ENCODE results near the gene CDH19. TPM values are rescaled to one million over a fixed set of nuclear protein-coding genes. Genes with fewer than 3 reads are reported as not detected.
"Not testable (repeated sequence)": the region's sequence is repeated elsewhere in the genome, so short reads cannot be mapped to it uniquely, and the experiment has no call there.

CDH19 gene
- total RNA-seq, 4 donors from 2014 or later, result 24.9 to 51.1 (median 38.8) TPM

DNA sequence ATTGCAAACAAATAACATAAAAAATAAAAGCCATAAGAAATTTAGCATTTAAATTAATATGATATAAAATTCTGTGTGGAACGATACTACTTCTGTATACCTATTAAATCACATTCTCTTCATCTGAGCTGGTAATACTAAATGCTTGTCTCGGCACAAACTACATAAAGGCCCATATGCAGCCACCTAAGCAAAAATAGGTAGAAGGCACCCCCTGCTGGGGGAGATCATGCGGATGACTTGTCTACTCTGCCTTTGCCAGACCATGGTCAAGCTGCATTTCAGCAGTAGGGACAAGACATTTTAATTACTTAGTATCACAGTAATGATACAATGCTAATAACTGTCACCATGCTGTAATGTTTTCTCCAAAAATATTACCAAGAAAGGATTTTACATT lies 108.0 kb downstream of the CDH19 start:
- Histone ChIP-seq H3K4me1 (no peaks in the 10 kb centered on the region), H3K27ac (no peak overlapping the region), H3K27me3 (no peaks in the 10 kb centered on the region), H3K36me3 (no peaks in the 10 kb centered on the region), H3K4me3 (no peak overlapping the region), H3K9me3 (no peaks in the 10 kb centered on the region)
- ATAC-seq, result no peak
- TF ChIP-seq, protein P1, sequence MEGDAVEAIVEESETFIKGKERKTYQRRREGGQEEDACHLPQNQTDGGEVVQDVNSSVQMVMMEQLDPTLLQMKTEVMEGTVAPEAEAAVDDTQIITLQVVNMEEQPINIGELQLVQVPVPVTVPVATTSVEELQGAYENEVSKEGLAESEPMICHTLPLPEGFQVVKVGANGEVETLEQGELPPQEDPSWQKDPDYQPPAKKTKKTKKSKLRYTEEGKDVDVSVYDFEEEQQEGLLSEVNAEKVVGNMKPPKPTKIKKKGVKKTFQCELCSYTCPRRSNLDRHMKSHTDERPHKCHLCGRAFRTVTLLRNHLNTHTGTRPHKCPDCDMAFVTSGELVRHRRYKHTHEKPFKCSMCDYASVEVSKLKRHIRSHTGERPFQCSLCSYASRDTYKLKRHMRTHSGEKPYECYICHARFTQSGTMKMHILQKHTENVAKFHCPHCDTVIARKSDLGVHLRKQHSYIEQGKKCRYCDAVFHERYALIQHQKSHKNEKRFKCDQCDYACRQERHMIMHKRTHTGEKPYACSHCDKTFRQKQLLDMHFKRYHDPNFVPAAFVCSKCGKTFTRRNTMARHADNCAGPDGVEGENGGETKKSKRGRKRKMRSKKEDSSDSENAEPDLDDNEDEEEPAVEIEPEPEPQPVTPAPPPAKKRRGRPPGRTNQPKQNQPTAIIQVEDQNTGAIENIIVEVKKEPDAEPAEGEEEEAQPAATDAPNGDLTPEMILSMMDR (IDR thresholded peaks at IDR 0.05), result no peak
- TF ChIP-seq POLR2AphosphoS5 (IDR thresholded peaks at IDR 0.05) (no peak), POLR2A (IDR thresholded peaks at IDR 0.05) (no peak), EP300 (IDR thresholded peaks at IDR 0.05) (no peak)
- 24 to 34% methylated on average over 3 of the region's 3 CpGs for WGBS, 2 donors (ENCODE audit: low coverage in 1 of 2)

GRCh38 chr18:66473882-66474281 lies 130.0 kb downstream of the CDH19 start:
- H3K4me3 ChIP-seq, result no peak overlapping the region
- H3K36me3 ChIP-seq, result no peaks in the 10 kb centered on the region
- H3K27me3 ChIP-seq, result no peaks in the 10 kb centered on the region
- WGBS, 2 donors (ENCODE audit: low coverage in 1 of 2), result 79 to 88% methylated on average over 3 of the region's 3 CpGs
- TF ChIP-seq POLR2AphosphoS5 (IDR thresholded peaks at IDR 0.05) (no peak), EP300 (IDR thresholded peaks at IDR 0.05) (no peak), POLR2A (IDR thresholded peaks at IDR 0.05) (no peak)
- TF ChIP-seq, protein P1 (IDR thresholded peaks at IDR 0.05), result no peak
- H3K9me3 ChIP-seq, result no peaks in the 10 kb centered on the region
- ATAC-seq, result no peak
- no peaks in the 10 kb centered on the region for H3K4me1 ChIP-seq
- H3K27ac ChIP-seq, result no peak overlapping the region

DNA sequence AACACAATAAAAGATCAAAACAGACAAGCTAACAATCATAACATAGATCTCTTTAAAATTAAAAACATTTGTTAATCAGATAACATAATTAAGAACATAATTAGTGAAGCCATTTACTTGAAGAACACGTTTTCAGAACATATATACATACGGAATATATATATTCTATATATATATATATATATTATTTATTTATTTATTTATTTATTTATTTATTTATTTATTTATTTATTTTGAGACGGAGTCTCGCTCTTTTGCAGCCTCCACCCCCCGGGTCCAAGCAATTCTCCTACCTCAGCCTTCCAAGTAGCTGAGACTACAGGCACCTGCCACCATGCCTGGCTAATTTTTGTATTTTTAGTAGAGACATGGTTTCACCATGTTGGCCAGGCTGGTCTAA lies 137.7 kb downstream of the CDH19 start:
- H3K27ac ChIP-seq, H3K4me1 ChIP-seq, ATAC-seq, H3K36me3 ChIP-seq, H3K4me3 ChIP-seq, H3K27me3 ChIP-seq, H3K9me3 ChIP-seq: not testable (repeated sequence)
- 92 to 95% methylated on average over 5 of the region's 5 CpGs for WGBS, 2 donors (ENCODE audit: low coverage in 1 of 2)

DNA sequence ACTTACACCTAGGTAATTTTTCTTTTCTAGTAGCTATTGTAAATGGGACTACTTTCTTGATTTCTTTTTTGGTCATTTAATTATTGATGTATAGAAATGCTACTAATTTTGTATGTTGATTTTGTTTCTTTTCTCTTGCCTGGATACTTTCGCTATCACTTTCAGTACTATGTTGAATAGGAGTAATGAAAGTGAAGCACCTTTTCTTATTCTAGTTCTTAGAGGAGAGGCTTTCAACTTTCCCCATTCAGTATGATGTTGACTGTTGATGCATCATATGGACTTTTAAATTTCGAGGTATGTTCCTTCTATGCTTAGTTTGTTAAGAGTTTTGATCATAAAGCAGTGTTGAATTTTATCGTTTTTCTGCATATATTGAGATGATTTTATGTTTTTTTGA lies 142.5 kb downstream of the CDH19 start:
- 63 to 79% methylated on average over 2 to 3 of the region's 3 CpGs for WGBS, 2 donors (ENCODE audit: low coverage in 1 of 2)
- TF ChIP-seq POLR2AphosphoS5 (IDR thresholded peaks at IDR 0.05) (no peak), EP300 (IDR thresholded peaks at IDR 0.05) (no peak), POLR2A (IDR thresholded peaks at IDR 0.05) (no peak)
- TF ChIP-seq, protein P1 (IDR thresholded peaks at IDR 0.05), result no peak
- Histone ChIP-seq H3K36me3 (no peaks in the 10 kb centered on the region), H3K4me3 (no peak overlapping the region), H3K4me1 (no peaks in the 10 kb centered on the region), H3K27ac (no peak overlapping the region), H3K27me3 (no peaks in the 10 kb centered on the region), H3K9me3 (no peaks in the 10 kb centered on the region)
- no peak for ATAC-seq

- Histone ChIP-seq H3K36me3 (no peaks in the 10 kb centered on the region), H3K9me3 (no peaks in the 10 kb centered on the region), H3K27ac (no peak overlapping the region), H3K4me1 (no peaks in the 10 kb centered on the region), H3K27me3 (no peaks in the 10 kb centered on the region), H3K4me3 (no peak overlapping the region)
- ATAC-seq, result no peak
- 30% methylated on average over 1 of the region's 1 CpG; no CpG with 5 or more reads in 1 of the 2 donors for WGBS, 2 donors (ENCODE audit: low coverage in 1 of 2)
- TF ChIP-seq POLR2A (IDR thresholded peaks at IDR 0.05) (no peak), EP300 (IDR thresholded peaks at IDR 0.05) (no peak), POLR2AphosphoS5 (IDR thresholded peaks at IDR 0.05) (no peak)
- TF ChIP-seq, protein P1 (IDR thresholded peaks at IDR 0.05), result no peak
These were observed 146.6 kb downstream of the CDH19 start for GRCh38 chr18:66457245-66457644.
